ENCODE measurements around the gene GPN3.

DNA sequence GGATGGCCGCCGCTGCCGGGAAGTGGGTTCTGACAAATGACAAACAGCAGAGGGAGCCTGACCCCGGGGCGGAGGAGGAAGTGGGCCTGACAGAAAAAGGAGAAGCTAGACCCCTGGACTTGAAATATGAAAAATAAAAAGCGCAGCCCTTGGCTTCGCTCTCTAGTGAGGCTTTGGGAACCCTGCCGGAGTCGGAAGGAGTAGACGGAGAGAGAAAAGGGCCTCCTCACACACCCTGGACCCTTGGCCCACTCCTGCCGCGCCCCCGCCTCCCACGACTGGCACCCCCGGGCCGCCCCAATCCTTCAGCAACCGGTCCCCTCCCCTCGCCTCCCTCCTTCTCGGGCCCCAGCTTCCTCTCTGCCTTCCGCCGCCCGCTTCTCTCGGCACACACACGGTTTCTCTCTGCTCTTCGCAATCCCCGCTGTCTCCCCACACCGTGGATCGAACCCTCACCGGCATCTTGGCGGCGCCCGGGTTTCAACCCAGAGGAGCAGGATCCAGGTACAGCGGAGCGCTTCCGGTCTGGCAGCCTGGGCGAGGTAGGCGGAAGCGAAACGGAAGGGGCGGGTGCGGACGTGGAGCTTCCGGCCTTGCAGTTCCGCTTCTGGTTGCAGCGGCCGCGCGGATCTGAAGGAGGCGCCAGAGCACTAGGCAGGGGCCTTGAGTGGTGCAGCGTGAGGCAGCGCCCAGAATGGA lies 18.1 kb downstream of the GPN3 start, which contains the start of gene ARPC3:
- TF ChIP-seq, protein P1, sequence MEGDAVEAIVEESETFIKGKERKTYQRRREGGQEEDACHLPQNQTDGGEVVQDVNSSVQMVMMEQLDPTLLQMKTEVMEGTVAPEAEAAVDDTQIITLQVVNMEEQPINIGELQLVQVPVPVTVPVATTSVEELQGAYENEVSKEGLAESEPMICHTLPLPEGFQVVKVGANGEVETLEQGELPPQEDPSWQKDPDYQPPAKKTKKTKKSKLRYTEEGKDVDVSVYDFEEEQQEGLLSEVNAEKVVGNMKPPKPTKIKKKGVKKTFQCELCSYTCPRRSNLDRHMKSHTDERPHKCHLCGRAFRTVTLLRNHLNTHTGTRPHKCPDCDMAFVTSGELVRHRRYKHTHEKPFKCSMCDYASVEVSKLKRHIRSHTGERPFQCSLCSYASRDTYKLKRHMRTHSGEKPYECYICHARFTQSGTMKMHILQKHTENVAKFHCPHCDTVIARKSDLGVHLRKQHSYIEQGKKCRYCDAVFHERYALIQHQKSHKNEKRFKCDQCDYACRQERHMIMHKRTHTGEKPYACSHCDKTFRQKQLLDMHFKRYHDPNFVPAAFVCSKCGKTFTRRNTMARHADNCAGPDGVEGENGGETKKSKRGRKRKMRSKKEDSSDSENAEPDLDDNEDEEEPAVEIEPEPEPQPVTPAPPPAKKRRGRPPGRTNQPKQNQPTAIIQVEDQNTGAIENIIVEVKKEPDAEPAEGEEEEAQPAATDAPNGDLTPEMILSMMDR (IDR thresholded peaks at IDR 0.05): peak; percentile 75 to 95 (median 91)
- peak; percentile 58 to 71 for TF ChIP-seq POLR2A (IDR thresholded peaks at IDR 0.05)
